Ovary (tissue), 9 donors: ENCODE measurements around the gene GAREM2. TPM values are rescaled to one million over a fixed set of nuclear protein-coding genes. Genes with fewer than 3 reads are reported as not detected.

Experiments used
- DNase-seq, 5 donors: peaks; one replicate each; pipeline ENCODE4 v3.0.0-alpha.2; 2019 to 2020
- H3K27ac ChIP-seq, 2 donors: fragments of 200-600 bp; one replicate each; pipeline versions ENCODE4 v1.5.1 to v1.8.0; 2019 to 2022
- H3K27me3 ChIP-seq: fragments of 200-600 bp; one replicate; pipeline ENCODE4 v1.8.0; 2022
- H3K36me3 ChIP-seq: fragments of 200-600 bp; sonication (generic); one replicate; pipeline ENCODE4 v1.5.1; 2019
- H3K4me1 ChIP-seq: one replicate; pipeline ENCODE4 v1.8.1; 2013; ENCODE audit warnings: mild to moderate bottlenecking, moderate library complexity; ENCODE audit not compliant: insufficient read depth
- H3K4me3 ChIP-seq: fragments of 200-600 bp; sonication (generic); one replicate; pipeline ENCODE4 v1.5.1; 2017
- H3K9me3 ChIP-seq, 2 donors: fragments of 200-600 bp in 1 of 2; sonication (generic) in 1 of 2; one replicate each; pipeline versions ENCODE4 v1.5.1 to v1.8.1; 2013 to 2019; ENCODE audit warnings: mild to moderate bottlenecking in 1 of 2, moderate library complexity in 1 of 2
- EP300 ChIP-seq: sonication (generic); formaldehyde crosslinking; IDR thresholded peaks from one replicate; pipeline ENCODE4 v1.6.1; 2017; ENCODE audit warnings: antibody characterized with exemption
- POLR2A ChIP-seq: fragments of 450-650 bp; IDR thresholded peaks from one replicate; pipeline ENCODE4 v1.6.1; 2017; ENCODE audit warnings: antibody characterized with exemption, mild to moderate bottlenecking, moderate library complexity
- WGBS, 3 donors: extraction: QIAGEN DNeasy Blood & Tissue Kit in 1 of 3; methylation state at CpG; one replicate each; pipeline versions ENCODE4 v1.1.5 to v1.1.7; 2013 to 2017; 5-methylcytosine and 5-hydroxymethylcytosine counted together
- intact Hi-C, 4 donors: fragments of 100-400 bp; cut with DNase I; formaldehyde crosslinking; loops; one replicate each; pipeline versions ENCODE4 v1.11.0 to v1.15.1; 2022 to 2023
- polyA plus RNA-seq, 2 donors: library from polyadenylated mRNA; stranded (reverse); fragments of 200-250 nt in 1 of 2; fragments of 350-450 nt in 1 of 2; fragmentation: Illumina TruSeq in 1 of 2; extraction: RNeasy Lipid Tissue Mini Kit (QIAGEN cat#74804) in 1 of 2; gene quantifications; one replicate each; pipeline ENCODE4 v1.2.3, GENCODE V29; 2013 to 2014
- total RNA-seq, 7 donors: library from RNA; depleted of rRNA in 2 of 7; stranded (reverse); fragments of >200 nt in 2 of 7; fragmentation: NEBNext Ultra II Directional in 3 of 7; extraction: Animal tissue kit (Norgen Biotek cat#: 25700) in 3 of 7; gene quantifications; one replicate each; pipeline versions ENCODE4 v1.1.0 to v1.2.4, GENCODE V29; 2016 to 2023
- TF ChIP-seq, protein P1 (sequence below), 3 donors: fragments of 450-650 bp in 2 of 3; fragments of 200-600 bp in 1 of 3; IDR thresholded peaks; one replicate each; pipeline versions ENCODE4 v1.5.1 to v1.8.0; 2016 to 2022; ENCODE audit warnings: antibody characterized with exemption in 3 of 3, mild to moderate bottlenecking in 1 of 3
- donor health status: DM: no; HTN: no; CAD: no; lungs with moderate emphysema.
- donor health status: DM: no; HTN: no; CAD: no.
- donor health status: Bipolar disorder and iron deficiency.
- donor health status: DM: yes; HTN: yes; CAD: no.
- donor health status: DM: no; HTN: no; CAD: no.
- donor health status: DM: yes; HTN: yes; CAD: no.

Gene GAREM2
- total and polyA plus RNA-seq, 9 donors = 1.0 to 13.5 (median 5.6) TPM

DNA sequence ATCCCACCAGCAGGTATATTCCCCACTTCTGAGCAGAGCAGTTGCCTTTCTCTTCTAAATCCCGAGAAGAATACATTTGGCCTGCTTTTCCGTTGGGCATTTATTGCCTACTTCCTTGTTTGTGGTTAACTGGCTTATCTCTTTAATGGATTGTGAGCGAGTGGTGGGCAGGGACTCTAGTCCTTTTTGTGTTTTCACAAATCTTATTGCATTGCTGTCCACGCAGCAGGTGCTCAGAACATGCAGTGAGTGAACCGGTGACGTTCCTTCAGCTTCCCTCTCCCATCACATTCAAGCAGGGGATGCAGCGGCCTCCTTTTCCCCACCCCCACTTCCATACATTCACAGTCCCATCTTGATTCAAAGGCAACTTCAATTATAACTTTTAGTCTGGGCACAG is 28.9 kb upstream of the GAREM2 start:
- Histone ChIP-seq H3K27me3 (no peaks in the 10 kb centered on the region), H3K36me3 (no peaks in the 10 kb centered on the region), H3K27ac (no peak overlapping the region), H3K4me1 (no peaks in the 10 kb centered on the region), H3K9me3 (no peaks in the 10 kb centered on the region), H3K4me3 (no peak overlapping the region)
- DNase-seq = no peak
- 55 to 71% (median 55%) methylated on average over 7 of the region's 7 CpGs for WGBS, 3 donors
- intact Hi-C loops = loop anchor here in 3 of 4 donors (2.0 to 10.0 kb wide), 4 partner anchors 149 to 193 kb away; no protein-coding TSS in a partner anchor
- TF ChIP-seq, protein P1, sequence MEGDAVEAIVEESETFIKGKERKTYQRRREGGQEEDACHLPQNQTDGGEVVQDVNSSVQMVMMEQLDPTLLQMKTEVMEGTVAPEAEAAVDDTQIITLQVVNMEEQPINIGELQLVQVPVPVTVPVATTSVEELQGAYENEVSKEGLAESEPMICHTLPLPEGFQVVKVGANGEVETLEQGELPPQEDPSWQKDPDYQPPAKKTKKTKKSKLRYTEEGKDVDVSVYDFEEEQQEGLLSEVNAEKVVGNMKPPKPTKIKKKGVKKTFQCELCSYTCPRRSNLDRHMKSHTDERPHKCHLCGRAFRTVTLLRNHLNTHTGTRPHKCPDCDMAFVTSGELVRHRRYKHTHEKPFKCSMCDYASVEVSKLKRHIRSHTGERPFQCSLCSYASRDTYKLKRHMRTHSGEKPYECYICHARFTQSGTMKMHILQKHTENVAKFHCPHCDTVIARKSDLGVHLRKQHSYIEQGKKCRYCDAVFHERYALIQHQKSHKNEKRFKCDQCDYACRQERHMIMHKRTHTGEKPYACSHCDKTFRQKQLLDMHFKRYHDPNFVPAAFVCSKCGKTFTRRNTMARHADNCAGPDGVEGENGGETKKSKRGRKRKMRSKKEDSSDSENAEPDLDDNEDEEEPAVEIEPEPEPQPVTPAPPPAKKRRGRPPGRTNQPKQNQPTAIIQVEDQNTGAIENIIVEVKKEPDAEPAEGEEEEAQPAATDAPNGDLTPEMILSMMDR (IDR thresholded peaks at IDR 0.05) = no peak
- TF ChIP-seq EP300 (no peak), POLR2A (no peak)

DNA sequence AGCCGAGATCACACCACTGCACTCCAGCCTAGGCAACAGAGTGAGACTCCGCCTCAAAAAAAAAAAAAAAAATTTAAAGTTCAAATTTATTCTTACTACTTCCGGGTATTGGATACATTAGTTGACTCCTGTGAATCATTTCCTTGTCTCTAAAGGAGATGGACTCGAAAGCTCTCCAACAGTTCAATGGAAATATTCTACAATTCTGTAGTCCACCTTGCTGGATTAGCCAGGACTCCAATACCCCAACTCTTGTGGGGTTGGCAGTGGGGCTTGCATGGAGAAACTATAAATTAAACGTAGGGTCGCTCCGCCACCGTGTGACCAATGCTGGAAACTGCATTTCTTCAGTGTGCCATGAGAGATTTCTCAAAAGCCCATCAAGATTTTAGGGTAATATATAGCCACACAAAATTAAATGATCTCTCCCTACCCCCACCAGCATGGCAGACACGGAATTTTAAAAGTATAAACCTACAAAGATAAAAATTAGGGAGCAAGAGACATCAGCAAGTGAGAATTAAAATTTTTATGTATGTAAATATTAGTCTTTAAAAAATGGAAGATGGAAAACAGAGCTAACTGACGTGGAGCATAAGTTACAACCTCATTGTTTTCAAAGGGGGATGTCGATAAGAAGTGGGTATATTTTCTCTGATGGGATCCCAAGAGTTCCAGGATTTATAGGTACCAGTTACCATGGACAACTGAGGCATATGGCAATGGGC is 27.8 kb upstream of the GAREM2 start:
- WGBS, 3 donors = 17 to 25% (median 17%) methylated on average over 11 of the region's 11 CpGs
- DNase-seq = peak; percentile 28 to 73 (median 65)

DNA sequence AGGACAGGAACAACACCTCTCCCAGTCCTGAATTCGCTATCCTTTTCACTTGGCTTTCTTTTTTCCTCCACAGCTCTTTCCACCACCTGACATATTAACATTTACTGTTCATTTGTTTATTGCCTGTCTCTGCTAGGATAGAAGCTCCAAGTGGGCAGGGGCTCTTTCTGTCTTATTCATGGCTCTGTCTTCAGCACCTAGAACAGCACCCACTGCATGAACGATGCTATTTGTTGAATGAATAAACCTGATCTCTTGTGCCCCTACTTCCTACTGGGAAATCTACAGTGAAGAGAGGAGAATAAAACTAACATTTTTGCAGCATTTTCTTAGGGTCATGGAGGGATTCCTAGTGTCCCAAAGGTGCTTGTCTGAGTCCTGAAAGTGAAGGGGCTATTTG is 24.4 kb upstream of the GAREM2 start:
- Histone ChIP-seq H3K27ac (no peak overlapping the region), H3K36me3 (no peaks in the 10 kb centered on the region), H3K4me3 (no peak overlapping the region), H3K9me3 (no peaks in the 10 kb centered on the region), H3K27me3 (peaks cover under 1% of the 10 kb centered on the region), H3K4me1 (no peaks in the 10 kb centered on the region)
- intact Hi-C loops = loop anchor here in 3 of 4 donors (5.0 to 10.0 kb wide), 4 partner anchors 154 to 196 kb away; no protein-coding TSS in a partner anchor
- no peak for DNase-seq
- TF ChIP-seq EP300 (no peak), POLR2A (no peak)
- TF ChIP-seq, protein P1 (IDR thresholded peaks at IDR 0.05) = no peak
- WGBS, 3 donors = 35 to 44% (median 36%) methylated on average over 2 of the region's 2 CpGs

More for the DNA sequence above, 27.8 kb upstream of the GAREM2 start:
- intact Hi-C loops = loop anchor here (2.0 to 10.0 kb wide), 5 partner anchors 150 to 194 kb away; no protein-coding TSS in a partner anchor
- no peaks in the 10 kb centered on the region for H3K9me3 ChIP-seq
- H3K4me1 ChIP-seq = no peaks in the 10 kb centered on the region
- H3K36me3 ChIP-seq = no peaks in the 10 kb centered on the region
- no peak for TF ChIP-seq POLR2A
- TF ChIP-seq, protein P1 (IDR thresholded peaks at IDR 0.05) = peak; percentile 52 to 71 (median 69)
- H3K27me3 ChIP-seq = no peaks in the 10 kb centered on the region
- no peak overlapping the region for H3K27ac ChIP-seq
- no peak overlapping the region for H3K4me3 ChIP-seq

DNA sequence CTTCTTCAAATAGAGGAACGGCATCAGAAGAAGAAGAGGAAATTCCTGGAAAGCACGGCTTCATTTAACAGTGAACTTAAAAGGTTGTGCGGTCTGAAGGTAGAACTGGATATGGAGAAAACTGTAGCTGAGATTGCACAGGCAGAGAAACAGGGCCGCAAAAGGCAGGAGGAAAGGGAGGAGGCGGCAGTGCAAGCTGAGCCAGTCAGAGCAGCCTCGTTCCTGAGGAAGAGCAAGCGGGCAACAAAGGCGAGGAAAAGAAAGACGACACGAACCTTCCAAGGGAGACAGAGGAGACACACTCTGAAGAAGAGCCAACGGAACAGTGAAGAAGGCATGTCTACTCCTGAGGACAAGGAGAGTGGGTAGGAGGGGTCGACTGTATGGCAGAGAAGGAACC is 22.6 kb upstream of the GAREM2 start:
- Histone ChIP-seq H3K4me3 (no peak overlapping the region), H3K27ac (no peak overlapping the region), H3K4me1 (no peaks in the 10 kb centered on the region), H3K36me3 (no peaks in the 10 kb centered on the region), H3K27me3 (peaks cover 4% of the 10 kb centered on the region), H3K9me3 (no peaks in the 10 kb centered on the region)
- intact Hi-C loops = no loop called here
- 75 to 81% (median 75%) methylated on average over 12 of the region's 12 CpGs for WGBS, 3 donors
- TF ChIP-seq POLR2A = no peak
- TF ChIP-seq, protein P1 (IDR thresholded peaks at IDR 0.05) = no peak
- no peak for TF ChIP-seq EP300
- DNase-seq = no peak
